Stimulated activated CD8-positive, alpha-beta memory T cell treated with anti-CD3 and anti-CD28 coated beads, Interleukin-12 subunit alpha, Interleukin-12 subunit beta, amount 100 ng/mL, for 1 hour (primary cell): ENCODE data around the gene AFF3.
"Not testable (repeated sequence)": the region's sequence is repeated elsewhere in the genome, so short reads cannot be mapped to it uniquely, and the experiment has no call there.

Experiments
- DNase-seq: peaks from one replicate; pipeline ENCODE4 v3.0.0-alpha.2; 2020; ENCODE audit warnings: low read depth

AFF3 gene

DNA sequence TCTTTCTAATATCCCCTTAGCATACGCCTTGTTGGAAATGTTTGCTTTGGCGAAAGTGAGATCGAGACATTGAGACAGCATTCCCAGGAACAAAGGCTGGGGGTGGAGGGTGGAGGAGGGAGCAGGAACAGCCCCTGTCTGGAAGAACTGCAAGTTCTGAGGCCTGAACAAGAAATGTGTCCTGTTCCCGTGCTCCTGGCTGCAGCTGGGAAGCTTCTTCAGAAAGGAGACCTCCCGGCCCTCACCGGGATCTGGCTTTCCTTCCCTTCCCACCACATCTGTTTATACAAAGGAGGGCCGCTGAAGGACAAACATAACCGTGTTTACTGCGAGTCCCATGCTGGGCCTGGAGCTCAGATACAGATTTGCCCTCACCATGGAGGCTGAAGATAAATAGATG is 35.9 kb downstream of the AFF3 start:
- no peak for DNase-seq

DNA sequence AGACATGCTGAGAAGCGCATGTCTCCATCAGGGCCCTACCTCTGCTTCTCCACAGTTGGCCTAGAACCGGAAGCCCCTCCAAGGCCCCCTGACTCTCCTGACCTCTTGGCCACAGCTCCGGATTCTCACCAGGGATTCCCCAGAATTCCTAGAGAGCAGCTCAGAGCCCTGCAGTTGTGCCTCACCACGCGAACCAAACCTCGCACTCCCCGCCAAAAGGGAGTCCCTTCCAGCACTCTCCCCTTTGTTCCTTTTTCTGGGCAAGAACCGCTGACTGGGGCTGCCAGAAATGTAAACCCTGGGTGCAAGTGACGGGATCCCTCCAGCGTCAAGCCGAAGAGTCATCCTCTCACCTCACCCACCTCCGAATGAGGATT is 36.7 kb downstream of the AFF3 start:
- no peak for DNase-seq

GRCh38 chr2:100104718-100105677 is 37.4 kb downstream of the AFF3 start:
- DNase-seq: no peak

DNA sequence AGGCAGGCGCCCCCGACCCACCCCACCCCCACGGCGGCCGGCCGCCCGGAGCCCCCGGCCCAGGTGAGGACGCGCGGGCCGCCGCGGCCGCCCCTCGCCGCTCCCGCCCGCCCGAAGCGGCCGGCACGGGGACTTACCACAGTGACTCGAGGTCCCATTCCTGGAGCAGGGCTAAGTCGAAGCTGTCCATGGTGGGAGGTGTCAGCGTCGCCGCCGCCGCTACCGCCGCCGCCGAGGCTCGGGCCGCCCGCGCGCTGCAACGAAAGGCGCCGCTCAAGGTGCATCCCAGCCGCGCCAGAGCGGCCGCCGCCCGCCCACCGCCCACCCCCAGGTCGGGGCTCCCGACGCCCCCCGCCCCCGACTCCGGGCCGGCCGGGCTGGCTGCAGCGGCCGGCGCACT is 38.1 kb downstream of the AFF3 start:
- DNase-seq: not testable (repeated sequence)

- DNase-seq: not testable (repeated sequence)
These were observed 38.7 kb downstream of the AFF3 start for GRCh38 chr2:100103527-100104252.

GRCh38 chr2:100102466-100103180 is 39.8 kb downstream of the AFF3 start:
- not testable (repeated sequence) for DNase-seq

DNA sequence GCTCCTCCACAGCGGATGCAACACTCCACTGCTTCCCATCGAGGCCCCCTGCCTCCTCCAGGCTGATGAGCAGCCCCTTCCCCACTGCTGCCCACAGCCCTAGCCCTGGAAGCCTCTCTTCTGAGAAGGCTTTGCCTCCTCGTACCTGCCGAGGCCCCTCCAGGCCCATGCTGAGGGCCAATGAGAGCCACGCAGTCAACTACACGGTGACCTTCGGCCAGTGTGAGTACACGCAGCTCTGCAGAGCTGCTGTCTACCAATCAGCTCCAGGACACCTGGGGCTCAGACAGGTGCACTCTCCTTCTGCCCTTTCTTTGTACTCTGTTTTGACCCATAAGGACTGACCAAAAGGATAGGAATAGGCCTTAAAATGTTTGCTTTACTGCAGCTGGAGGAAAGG is 43.5 kb downstream of the AFF3 start:
- not testable (repeated sequence) for DNase-seq

DNA sequence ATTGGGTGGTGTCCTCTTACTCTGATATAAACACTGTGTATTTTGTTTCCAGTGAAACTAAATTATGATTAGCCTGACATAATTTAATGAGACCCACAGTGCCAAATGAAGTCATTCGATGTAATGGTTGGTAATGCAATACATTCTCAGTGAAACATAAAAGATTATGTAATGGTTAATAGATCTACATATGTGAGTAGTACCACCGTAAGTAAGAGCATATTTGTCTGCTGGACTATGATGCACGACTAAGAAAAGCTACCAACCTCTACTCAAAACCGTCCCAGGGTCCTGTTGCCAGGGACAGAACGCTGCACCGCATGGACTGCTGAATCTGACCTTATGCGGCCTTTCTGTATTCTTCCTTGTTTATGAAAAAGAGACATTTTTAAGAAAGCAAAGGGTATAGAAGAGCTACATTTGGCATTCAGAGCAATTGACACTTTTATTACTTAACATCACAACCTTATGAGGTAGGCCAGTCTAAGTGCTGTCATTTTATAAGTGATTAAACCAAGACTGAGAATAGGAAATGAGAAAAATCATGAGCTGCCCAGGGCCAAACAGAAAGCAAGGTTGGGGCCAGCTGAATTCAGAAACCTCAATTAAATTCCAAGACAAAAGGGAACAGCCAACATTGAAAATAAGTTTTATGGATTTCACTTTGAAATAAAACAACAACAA is 44.6 kb downstream of the AFF3 start:
- DNase-seq: not testable (repeated sequence)

- not testable (repeated sequence) for DNase-seq
These were observed 46.5 kb downstream of the AFF3 start for GRCh38 chr2:100095845-100096244.

DNA sequence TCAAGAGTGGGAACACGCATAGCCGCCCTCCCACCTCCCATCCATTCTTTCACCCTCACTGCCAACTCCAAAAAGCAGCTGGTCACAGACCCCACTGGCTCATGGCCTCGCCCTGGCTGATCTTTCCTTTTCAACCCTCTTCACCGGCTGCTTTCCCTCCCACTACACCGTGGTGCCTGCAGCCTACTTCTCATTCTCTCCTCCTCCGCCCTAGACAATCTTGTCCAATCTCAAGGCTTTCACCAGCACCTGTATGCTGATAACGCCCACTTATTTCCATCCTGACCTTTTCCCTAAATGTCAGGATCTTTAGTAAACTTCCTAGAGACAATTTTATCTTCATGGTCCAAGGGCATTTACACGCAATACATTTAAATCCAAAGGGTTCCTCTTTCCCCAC is 50.6 kb downstream of the AFF3 start:
- not testable (repeated sequence) for DNase-seq

GRCh38 chr2:100085744-100086143 is 56.6 kb downstream of the AFF3 start:
- not testable (repeated sequence) for DNase-seq

DNA sequence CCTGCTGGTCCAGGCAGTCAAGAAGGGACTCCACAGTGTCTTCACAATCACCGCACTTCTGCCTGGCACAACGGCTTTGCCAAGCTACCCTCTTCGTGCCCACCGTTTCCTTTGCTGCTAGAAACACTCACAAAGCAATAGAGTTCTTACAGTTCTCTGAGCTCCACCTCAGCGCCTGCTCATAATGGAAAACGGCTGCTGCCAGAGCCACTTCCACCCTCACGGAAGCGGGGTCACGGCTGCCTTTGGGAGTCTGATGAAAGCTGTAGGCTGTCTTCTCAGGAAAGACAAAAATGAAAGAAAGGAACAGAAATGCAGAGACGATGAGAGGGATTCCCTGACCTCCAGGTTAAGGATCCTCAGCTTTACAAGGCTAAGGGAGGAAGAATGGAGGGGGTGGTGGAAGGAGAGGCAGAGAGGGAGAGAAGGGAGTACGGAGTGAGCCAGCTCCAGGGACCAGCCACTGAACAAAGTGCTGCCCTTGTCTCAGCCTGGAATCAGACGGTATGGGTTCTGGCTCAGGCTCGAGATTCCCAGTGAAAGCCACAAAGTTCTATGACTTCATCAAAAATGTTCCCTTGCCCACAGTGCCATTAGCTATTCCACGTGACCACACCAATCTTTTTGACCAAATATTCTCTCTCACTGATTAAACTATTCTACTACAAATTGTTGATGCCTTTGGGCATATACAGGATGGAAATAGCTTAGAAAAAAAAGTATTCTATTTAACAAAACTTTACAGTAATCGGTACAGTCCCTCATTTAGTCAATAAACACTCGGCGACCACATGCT is 58.8 kb downstream of the AFF3 start:
- DNase-seq: not testable (repeated sequence)

DNA sequence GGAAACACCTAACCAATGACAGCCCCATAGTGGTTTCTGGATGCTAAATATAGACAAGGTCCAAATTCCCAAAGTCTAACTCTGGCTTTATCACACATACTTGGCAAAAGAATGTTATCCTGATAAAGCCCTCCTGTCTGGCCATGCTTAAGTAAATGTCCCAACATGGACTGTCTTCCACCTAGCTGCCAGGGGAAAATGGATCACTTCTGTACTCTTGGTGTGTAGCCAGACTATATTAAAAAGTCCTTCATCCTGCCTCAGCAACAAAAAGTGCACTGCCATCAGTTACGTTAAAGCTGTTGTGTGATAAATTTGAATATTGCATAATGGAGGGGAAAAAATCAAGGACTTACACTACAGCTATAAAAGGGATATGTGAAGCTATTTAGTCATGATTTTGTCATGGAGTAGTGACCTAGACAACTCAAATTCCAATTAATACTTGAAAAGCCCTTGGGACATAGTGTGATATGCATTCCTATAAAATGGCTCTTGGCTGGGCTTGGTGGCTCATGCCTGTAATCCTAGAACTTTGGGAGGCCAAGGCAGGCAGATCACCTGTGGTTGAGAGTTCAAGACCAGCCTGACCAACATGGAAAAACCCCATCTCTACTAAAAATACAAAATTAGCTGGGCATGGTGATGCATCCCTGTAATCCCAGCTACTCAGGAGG is 60.0 kb downstream of the AFF3 start:
- not testable (repeated sequence) for DNase-seq

DNA sequence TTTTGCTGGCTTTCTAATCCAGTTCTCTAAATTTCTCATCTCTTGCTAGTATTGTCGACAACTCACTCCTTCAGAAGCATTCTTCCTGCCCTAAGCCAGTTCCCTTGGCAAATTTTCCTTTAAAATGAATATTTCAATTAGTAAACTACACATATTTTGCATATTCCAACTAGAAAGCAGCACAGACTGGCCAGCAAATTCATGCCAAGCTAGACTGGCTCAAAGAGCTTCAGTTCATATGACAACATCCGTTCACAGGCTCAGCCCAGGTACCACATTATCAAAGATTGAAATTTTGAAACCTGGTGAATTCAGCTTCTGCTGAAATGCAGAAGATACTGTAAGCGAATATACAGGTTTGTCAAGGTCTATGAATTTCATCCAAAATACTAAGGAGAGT is 64.5 kb downstream of the AFF3 start:
- DNase-seq: no peak

GRCh38 chr2:100077456-100077855 is 64.9 kb downstream of the AFF3 start:
- DNase-seq: no peak

DNA sequence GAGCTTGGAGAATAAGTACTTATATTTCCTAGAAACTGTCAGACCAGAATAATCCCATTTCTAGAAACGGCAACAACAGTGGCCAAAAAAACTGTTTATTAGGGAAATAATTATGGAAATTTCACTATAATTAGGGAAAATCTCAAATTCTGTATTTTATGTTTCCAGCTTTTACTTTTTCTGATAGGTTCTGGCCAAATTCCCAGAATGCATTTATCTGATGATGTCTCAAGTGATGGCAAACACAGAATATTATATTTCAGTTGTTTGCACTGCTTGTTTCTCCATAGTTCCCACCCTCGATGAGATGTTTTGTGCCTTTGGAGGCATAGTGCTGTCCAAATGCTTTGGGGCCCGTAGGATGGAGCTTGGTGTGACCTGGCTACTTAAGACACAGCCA is 66.9 kb downstream of the AFF3 start:
- no peak for DNase-seq

DNA sequence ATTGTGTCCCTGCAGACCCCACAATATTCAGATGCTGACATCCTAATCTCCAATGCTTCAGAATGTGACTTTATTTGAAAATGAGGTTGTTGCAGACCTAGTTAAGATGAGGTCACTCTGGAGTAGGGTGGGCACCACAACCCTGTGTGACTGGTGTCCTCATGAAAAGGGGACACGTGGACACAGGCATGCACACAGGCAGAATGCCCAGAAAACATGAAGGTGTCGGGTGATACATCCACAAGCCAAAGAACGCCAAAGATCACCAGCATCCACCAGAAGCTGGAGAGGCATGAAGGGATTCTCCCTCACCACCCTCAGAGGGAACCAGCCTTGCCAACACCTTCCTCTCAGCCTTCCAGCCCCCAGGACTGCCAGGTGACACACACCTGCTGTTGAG is 69.3 kb downstream of the AFF3 start:
- DNase-seq: no peak

DNA sequence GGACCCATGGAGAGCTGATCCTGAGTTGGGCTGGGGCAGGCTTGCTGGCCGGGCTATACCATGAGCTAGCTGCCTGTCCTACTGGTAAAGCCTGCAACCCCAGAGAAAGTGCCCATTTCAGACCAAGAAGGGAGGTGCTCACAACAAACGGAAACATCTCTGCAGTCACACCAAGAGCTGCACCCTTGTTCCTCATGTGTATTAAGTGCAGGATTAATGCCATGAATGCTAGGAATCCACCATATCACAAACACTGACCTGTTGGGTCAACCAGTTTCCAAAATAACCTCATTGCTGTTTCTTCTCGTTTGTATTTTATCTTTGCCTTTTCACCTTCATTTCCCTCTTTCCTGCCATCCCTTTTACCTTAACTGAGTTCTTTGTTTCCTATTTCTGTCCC is 69.9 kb downstream of the AFF3 start:
- no peak for DNase-seq

DNA sequence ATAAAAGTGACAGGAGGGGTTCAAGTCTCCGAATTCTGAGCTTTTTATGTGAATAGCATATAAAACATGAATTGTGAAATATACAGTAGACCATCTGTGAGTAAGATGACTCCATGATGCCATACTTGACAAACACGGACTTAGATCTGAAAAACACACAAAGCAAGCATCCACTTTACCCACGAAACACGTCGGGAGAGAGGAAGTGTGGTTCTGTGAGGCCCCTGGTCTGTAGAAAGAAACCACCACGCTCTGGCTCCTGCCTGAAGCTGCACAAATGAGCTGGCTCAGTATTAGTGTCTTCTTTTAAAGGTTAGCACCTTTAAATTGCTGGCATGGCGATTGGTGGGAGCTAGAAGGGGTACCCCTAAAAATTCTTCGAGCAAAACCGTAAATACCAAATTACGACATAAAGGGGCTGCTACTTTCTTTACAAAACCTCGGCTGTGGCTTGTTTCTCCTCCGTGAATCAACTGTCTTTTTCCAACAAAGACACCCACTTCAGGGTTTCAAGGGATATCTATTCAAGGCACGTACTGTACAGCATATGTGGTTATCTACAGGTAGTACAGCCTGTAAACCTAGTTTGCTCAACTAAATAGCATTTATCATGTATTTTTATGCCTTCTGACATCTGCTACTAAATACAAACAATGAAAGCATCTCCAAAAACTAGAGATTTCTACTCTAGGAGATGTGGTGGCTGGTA is 70.9 kb downstream of the AFF3 start:
- no peak for DNase-seq

DNA sequence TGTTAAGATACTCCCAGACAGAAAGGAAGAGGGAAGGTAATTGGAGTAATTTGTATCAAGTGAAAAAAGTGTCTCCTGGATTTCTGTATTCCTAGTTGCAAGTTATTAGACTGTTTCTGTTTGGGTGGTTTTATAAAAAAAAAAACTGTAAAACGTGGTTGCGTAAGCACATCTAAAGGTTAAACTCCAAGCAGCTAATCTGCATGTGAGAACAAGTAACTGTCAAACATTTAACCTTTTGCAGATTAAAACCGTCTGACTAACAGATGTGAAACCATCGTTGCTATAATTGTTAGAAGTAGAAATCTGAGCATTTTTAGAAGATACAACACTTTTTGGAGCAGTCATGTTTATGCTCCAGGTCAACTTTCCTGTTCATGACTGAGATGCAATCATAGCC is 72.3 kb downstream of the AFF3 start:
- no peak for DNase-seq
